ENCODE data around the gene LHX6. TPM values are rescaled to one million over a fixed set of nuclear protein-coding genes. Genes with fewer than 3 reads are reported as not detected.

The LHX6 gene
- total and polyA plus RNA-seq, 2 of the 13 experiments (the other 11 are each of a cell fraction or from before 2014, with no cell fraction given), result 1.1 to 1.3 TPM

DNA sequence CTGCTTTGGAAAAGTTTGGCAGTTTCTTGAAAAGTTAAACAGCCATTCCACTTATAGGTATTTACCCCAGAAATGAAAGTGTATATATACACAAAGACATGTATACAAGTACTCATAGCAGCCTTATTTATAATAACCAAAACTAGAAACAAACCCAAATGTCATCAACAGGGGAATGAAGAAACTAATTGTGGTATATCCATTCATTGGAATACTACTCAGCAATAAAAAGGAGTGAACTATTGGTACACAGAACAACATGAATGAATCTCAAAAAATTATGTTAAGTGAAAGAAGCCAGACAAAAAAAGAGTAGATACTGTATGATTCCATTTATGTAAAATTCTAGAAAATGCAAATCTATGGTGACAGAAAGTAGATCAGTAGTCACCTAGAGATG is 66.3 kb downstream of the LHX6 start:
- no peaks in the 10 kb centered on the region for H4K20me1 ChIP-seq (ENCODE audit: insufficient read depth, low read length)
- no peaks in the 10 kb centered on the region for H3K36me3 ChIP-seq (replicated peaks in 1 of 2; ENCODE audit: control insufficient read depth in 1 of 2, insufficient read depth in 2 of 2, low read length in 2 of 2)
- H3K9me3 ChIP-seq (ENCODE audit: low read length), result no peaks in the 10 kb centered on the region
- FAIRE-seq (no peak), ATAC-seq (no peak), DNase-seq (ENCODE audit: low spot score) (no peak)
- H3K4me1 ChIP-seq (ENCODE audit: insufficient read depth, low read length), result peaks cover 20% of the 10 kb centered on the region
- POLR2A ChIA-PET, result no interaction called here
- no TSS peak for BruUV-seq (replicated peaks)
- peaks cover 1 to 5% of the 10 kb centered on the region in 2 experiments; a peak in 1 of 5 replicates for H3K27me3 ChIP-seq (ENCODE audit: control insufficient read depth in 1 of 2, insufficient read depth in 2 of 2, low read length in 2 of 2)
- no peak overlapping the region for H2AFZ ChIP-seq (ENCODE audit: low read length)
- in situ Hi-C loops (cut with HindIII; ENCODE audit: extremely low pct_ligation_motif_present, low pct_unique_long_range_greater_than_20kb), result no loop called here
- peaks cover 16% of the 10 kb centered on the region for H3K79me2 ChIP-seq (ENCODE audit: insufficient read depth, low read length)
- intact Hi-C loops (cut with micrococcal nuclease; ENCODE audit: unreplicated experiment), result no loop called here
- no peak overlapping the region for H3K27ac ChIP-seq (ENCODE audit: extremely low read length, insufficient read depth, low read length)
- CTCF ChIA-PET (ENCODE audit: low intra/inter-chr PET ratio, low total read pairs), result no interaction called here
- no peak overlapping the region for H3K9ac ChIP-seq (ENCODE audit: insufficient read depth, low read depth, low read length)
- H3K4me3 ChIP-seq (replicated peaks in 1 of 3; ENCODE audit: insufficient read depth in 1 of 3, low read depth in 2 of 3, low read length in 3 of 3), result no peak overlapping the region
- no peak overlapping the region for H3K4me2 ChIP-seq (ENCODE audit: low read depth, low read length)
- TF ChIP-seq ZNF841 (CRISPR knock-in tag; IDR thresholded peaks at IDR 0.05; ENCODE audit: borderline replicate concordance) (no peak), ETV5 (CRISPR knock-in tag; IDR thresholded peaks at IDR 0.05; ENCODE audit: borderline replicate concordance) (no peak), ZNF260 (CRISPR knock-in tag; IDR thresholded peaks at IDR 0.05; ENCODE audit: borderline replicate concordance, low read depth) (no peak), TSC22D2 (CRISPR knock-in tag; IDR thresholded peaks at IDR 0.05; ENCODE audit: borderline replicate concordance) (no peak), CEBPG (CRISPR knock-in tag; IDR thresholded peaks at IDR 0.05) (no peak), ZFP90 (CRISPR knock-in tag; IDR thresholded peaks at IDR 0.05; ENCODE audit: borderline replicate concordance) (no peak), ZNF432 (CRISPR knock-in tag; IDR thresholded peaks at IDR 0.05; ENCODE audit: borderline replicate concordance) (no peak), ZSCAN9 (CRISPR knock-in tag; IDR thresholded peaks at IDR 0.05; ENCODE audit: borderline replicate concordance) (no peak), JDP2 (CRISPR knock-in tag; IDR thresholded peaks at IDR 0.05; ENCODE audit: borderline replicate concordance) (no peak), ZNF441 (CRISPR knock-in tag; IDR thresholded peaks at IDR 0.05; ENCODE audit: borderline replicate concordance) (no peak), ZNF547 (CRISPR knock-in tag; IDR thresholded peaks at IDR 0.05) (no peak), PHF5A (CRISPR knock-in tag; IDR thresholded peaks at IDR 0.05; ENCODE audit: low read depth, unreplicated experiment) (no peak)
- TF ChIP-seq, protein P1, sequence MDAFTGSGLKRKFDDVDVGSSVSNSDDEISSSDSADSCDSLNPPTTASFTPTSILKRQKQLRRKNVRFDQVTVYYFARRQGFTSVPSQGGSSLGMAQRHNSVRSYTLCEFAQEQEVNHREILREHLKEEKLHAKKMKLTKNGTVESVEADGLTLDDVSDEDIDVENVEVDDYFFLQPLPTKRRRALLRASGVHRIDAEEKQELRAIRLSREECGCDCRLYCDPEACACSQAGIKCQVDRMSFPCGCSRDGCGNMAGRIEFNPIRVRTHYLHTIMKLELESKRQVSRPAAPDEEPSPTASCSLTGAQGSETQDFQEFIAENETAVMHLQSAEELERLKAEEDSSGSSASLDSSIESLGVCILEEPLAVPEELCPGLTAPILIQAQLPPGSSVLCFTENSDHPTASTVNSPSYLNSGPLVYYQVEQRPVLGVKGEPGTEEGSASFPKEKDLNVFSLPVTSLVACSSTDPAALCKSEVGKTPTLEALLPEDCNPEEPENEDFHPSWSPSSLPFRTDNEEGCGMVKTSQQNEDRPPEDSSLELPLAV (CRISPR knock-in tag; conservative IDR thresholded peaks at IDR 0.05; ENCODE audit: low read depth), result no peak
- TF ChIP-seq, protein P2, sequence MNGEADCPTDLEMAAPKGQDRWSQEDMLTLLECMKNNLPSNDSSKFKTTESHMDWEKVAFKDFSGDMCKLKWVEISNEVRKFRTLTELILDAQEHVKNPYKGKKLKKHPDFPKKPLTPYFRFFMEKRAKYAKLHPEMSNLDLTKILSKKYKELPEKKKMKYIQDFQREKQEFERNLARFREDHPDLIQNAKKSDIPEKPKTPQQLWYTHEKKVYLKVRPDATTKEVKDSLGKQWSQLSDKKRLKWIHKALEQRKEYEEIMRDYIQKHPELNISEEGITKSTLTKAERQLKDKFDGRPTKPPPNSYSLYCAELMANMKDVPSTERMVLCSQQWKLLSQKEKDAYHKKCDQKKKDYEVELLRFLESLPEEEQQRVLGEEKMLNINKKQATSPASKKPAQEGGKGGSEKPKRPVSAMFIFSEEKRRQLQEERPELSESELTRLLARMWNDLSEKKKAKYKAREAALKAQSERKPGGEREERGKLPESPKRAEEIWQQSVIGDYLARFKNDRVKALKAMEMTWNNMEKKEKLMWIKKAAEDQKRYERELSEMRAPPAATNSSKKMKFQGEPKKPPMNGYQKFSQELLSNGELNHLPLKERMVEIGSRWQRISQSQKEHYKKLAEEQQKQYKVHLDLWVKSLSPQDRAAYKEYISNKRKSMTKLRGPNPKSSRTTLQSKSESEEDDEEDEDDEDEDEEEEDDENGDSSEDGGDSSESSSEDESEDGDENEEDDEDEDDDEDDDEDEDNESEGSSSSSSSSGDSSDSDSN (CRISPR knock-in tag; IDR thresholded peaks at IDR 0.05), result no peak
- TF ChIP-seq, protein P3, sequence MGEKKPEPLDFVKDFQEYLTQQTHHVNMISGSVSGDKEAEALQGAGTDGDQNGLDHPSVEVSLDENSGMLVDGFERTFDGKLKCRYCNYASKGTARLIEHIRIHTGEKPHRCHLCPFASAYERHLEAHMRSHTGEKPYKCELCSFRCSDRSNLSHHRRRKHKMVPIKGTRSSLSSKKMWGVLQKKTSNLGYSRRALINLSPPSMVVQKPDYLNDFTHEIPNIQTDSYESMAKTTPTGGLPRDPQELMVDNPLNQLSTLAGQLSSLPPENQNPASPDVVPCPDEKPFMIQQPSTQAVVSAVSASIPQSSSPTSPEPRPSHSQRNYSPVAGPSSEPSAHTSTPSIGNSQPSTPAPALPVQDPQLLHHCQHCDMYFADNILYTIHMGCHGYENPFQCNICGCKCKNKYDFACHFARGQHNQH (CRISPR knock-in tag; IDR thresholded peaks at IDR 0.05), result no peak
- TF ChIP-seq, protein P4, sequence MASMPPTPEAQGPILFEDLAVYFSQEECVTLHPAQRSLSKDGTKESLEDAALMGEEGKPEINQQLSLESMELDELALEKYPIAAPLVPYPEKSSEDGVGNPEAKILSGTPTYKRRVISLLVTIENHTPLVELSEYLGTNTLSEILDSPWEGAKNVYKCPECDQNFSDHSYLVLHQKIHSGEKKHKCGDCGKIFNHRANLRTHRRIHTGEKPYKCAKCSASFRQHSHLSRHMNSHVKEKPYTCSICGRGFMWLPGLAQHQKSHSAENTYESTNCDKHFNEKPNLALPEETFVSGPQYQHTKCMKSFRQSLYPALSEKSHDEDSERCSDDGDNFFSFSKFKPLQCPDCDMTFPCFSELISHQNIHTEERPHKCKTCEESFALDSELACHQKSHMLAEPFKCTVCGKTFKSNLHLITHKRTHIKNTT (CRISPR knock-in tag; IDR thresholded peaks at IDR 0.05), result no peak
- TF ChIP-seq, protein P5, sequence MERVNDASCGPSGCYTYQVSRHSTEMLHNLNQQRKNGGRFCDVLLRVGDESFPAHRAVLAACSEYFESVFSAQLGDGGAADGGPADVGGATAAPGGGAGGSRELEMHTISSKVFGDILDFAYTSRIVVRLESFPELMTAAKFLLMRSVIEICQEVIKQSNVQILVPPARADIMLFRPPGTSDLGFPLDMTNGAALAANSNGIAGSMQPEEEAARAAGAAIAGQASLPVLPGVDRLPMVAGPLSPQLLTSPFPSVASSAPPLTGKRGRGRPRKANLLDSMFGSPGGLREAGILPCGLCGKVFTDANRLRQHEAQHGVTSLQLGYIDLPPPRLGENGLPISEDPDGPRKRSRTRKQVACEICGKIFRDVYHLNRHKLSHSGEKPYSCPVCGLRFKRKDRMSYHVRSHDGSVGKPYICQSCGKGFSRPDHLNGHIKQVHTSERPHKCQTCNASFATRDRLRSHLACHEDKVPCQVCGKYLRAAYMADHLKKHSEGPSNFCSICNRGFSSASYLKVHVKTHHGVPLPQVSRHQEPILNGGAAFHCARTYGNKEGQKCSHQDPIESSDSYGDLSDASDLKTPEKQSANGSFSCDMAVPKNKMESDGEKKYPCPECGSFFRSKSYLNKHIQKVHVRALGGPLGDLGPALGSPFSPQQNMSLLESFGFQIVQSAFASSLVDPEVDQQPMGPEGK (CRISPR knock-in tag; IDR thresholded peaks at IDR 0.05), result no peak

Data from HepG2 (cell line).